Fibroblast of lung (primary cell): ENCODE data around the gene TMEM258. TPM values are rescaled to one million over a fixed set of nuclear protein-coding genes. Genes with fewer than 3 reads are reported as not detected.
A peak's percentile ranks its signal among the peaks of the same experiment; 100 is the strongest.

Source experiments
- DNase-seq, 2 donors: peaks; one replicate each; pipeline versions ENCODE4 v3.0.0 to v3.0.0-alpha.2; 2010; ENCODE audit warnings: low read depth in 2 of 2
- H2AFZ ChIP-seq: 2 replicates; pipeline ENCODE4 v1.5.1; 2012; ENCODE audit warnings: low read length, control low read depth, inconsistent platforms
- H3K27ac ChIP-seq: 2 replicates; pipeline ENCODE4 v1.5.1; 2011; ENCODE audit warnings: low read length, control low read depth; ENCODE audit not compliant: insufficient read depth
- H3K27me3 ChIP-seq: 2 replicates; pipeline ENCODE4 v1.5.1; 2011; ENCODE audit warnings: mild to moderate bottlenecking, low read length; ENCODE audit not compliant: control insufficient read depth, insufficient read depth
- H3K36me3 ChIP-seq: 2 replicates; pipeline ENCODE4 v1.5.1; 2011; ENCODE audit warnings: low read length; ENCODE audit not compliant: control insufficient read depth, insufficient read depth
- H3K4me1 ChIP-seq: 2 replicates; pipeline ENCODE4 v1.5.1; 2011; ENCODE audit warnings: low read length; ENCODE audit not compliant: control insufficient read depth, insufficient read depth; ENCODE audit errors: extremely low read depth
- H3K4me2 ChIP-seq: 2 replicates; pipeline ENCODE4 v1.5.1; 2011; ENCODE audit warnings: low read length, control low read depth; ENCODE audit not compliant: insufficient read depth; ENCODE audit errors: extremely low read depth
- H3K4me3 ChIP-seq, 4 experiments: fragments of 200-600 bp in 1 of 4; sonication (generic) in 1 of 4; replicated peaks in 1 of 4; 2 replicates each; pipeline ENCODE4 v1.5.1; 2011 to 2016; ENCODE audit warnings: low read length in 4 of 4, low read depth in 3 of 4, mild to moderate bottlenecking in 3 of 4, control low read depth in 2 of 4, inconsistent platforms in 1 of 4, mixed read lengths in 1 of 4; ENCODE audit not compliant: insufficient read depth in 1 of 4; ENCODE audit errors: control extremely low read depth in 1 of 4
- H3K79me2 ChIP-seq: 2 replicates; pipeline ENCODE4 v1.5.1; 2012; ENCODE audit warnings: mild to moderate bottlenecking, low read length, inconsistent platforms; ENCODE audit not compliant: control insufficient read depth, insufficient read depth
- H3K9ac ChIP-seq: 2 replicates; pipeline ENCODE4 v1.5.1; 2011; ENCODE audit warnings: mild to moderate bottlenecking, low read length, control low read depth; ENCODE audit not compliant: insufficient read depth
- H3K9me3 ChIP-seq: 2 replicates; pipeline ENCODE4 v1.5.1; 2012; ENCODE audit warnings: low read depth, low read length; ENCODE audit not compliant: control insufficient read depth, insufficient read depth
- H4K20me1 ChIP-seq: 2 replicates; pipeline ENCODE4 v1.5.1; 2011; ENCODE audit warnings: low read length; ENCODE audit not compliant: control insufficient read depth, insufficient read depth; ENCODE audit errors: extremely low read depth
- CTCF ChIP-seq, 2 donors: IDR thresholded peaks in 1 of 2; conservative IDR thresholded peaks in 1 of 2; 1 replicate in 1 of 2; 2 replicates in 1 of 2; pipeline ENCODE4 v1.5.1; 2011 to 2012; ENCODE audit warnings: low read length in 2 of 2, control low read depth in 1 of 2, inconsistent platforms in 1 of 2, low read depth in 1 of 2, mild to moderate bottlenecking in 1 of 2
- EZH2 ChIP-seq: IDR thresholded peaks from 2 replicates; pipeline ENCODE4 v1.5.1; 2012; ENCODE audit warnings: low read length, control low read depth, mild to moderate bottlenecking; ENCODE audit errors: missing control alignments
- polyA plus RNA-seq, 2 donors: library from polyadenylated mRNA; depleted of rRNA in 1 of 2; stranded (reverse) in 1 of 2; unstranded in 1 of 2; fragments of >200 nt; gene quantifications; 2 replicates each; pipeline ENCODE4 v1.2.1, GENCODE V29; 2011 to 2012; ENCODE audit warnings: missing spikeins in 1 of 2
- total RNA-seq: library from RNA; depleted of rRNA; stranded (reverse); fragments of >200 nt; gene quantifications from 2 replicates; pipeline ENCODE4 v1.2.1, GENCODE V29; 2014

The TMEM258 gene
- total and polyA plus RNA-seq, 2 donors (not counting 1 experiment from before 2014, with no cell fraction given): 173 to 245 TPM

GRCh38 chr11:61784506-61784805, 7.9 kb downstream of the TMEM258 start:
- H3K79me2 ChIP-seq: no peaks in the 10 kb centered on the region
- no peaks in the 10 kb centered on the region for H4K20me1 ChIP-seq
- no peaks in the 10 kb centered on the region for H3K9me3 ChIP-seq
- H2AFZ ChIP-seq: no peak overlapping the region
- no peak overlapping the region for H3K27ac ChIP-seq
- no peak overlapping the region for H3K9ac ChIP-seq
- H3K4me2 ChIP-seq: no peak overlapping the region
- no peak for TF ChIP-seq EZH2
- no peak for TF ChIP-seq CTCF (conservative IDR thresholded peaks at IDR 0.05 in 1 of 2, IDR thresholded peaks at IDR 0.05 in 1 of 2; ENCODE audit: low read depth in 1 of 2, low read length in 2 of 2)
- DNase-seq: no peak
- no peaks in the 10 kb centered on the region for H3K4me1 ChIP-seq
- peaks cover 5% of the 10 kb centered on the region for H3K36me3 ChIP-seq
- H3K4me3 ChIP-seq: no peak overlapping the region
- H3K27me3 ChIP-seq: no peaks in the 10 kb centered on the region

GRCh38 chr11:61783717-61784505, 8.5 kb downstream of the TMEM258 start:
- Histone ChIP-seq H3K9me3 (no peaks in the 10 kb centered on the region), H3K27me3 (no peaks in the 10 kb centered on the region), H3K27ac (no peak overlapping the region), H3K9ac (no peak overlapping the region), H2AFZ (no peak overlapping the region), H3K4me2 (no peak overlapping the region), H3K79me2 (no peaks in the 10 kb centered on the region), H3K4me1 (no peaks in the 10 kb centered on the region), H3K4me3 (no peak overlapping the region), H3K36me3 (peaks cover 5% of the 10 kb centered on the region), H4K20me1 (no peaks in the 10 kb centered on the region)
- TF ChIP-seq CTCF (conservative IDR thresholded peaks at IDR 0.05 in 1 of 2, IDR thresholded peaks at IDR 0.05 in 1 of 2; ENCODE audit: low read depth in 1 of 2, low read length in 2 of 2): no peak
- TF ChIP-seq EZH2: no peak
- DNase-seq: peak in 1 of 2 donors; percentile 84

- no peak overlapping the region for H3K4me2 ChIP-seq
- H3K27ac ChIP-seq: no peak overlapping the region
- H3K9me3 ChIP-seq: no peaks in the 10 kb centered on the region
- DNase-seq: no peak
- no peak overlapping the region for H3K9ac ChIP-seq
- H3K36me3 ChIP-seq: peaks cover 3% of the 10 kb centered on the region
- no peaks in the 10 kb centered on the region for H3K27me3 ChIP-seq
- no peaks in the 10 kb centered on the region for H4K20me1 ChIP-seq
- TF ChIP-seq CTCF (conservative IDR thresholded peaks at IDR 0.05 in 1 of 2, IDR thresholded peaks at IDR 0.05 in 1 of 2; ENCODE audit: low read depth in 1 of 2, low read length in 2 of 2) (no peak), EZH2 (no peak)
- H3K4me1 ChIP-seq: no peaks in the 10 kb centered on the region
- no peak overlapping the region for H2AFZ ChIP-seq
- H3K4me3 ChIP-seq: no peak overlapping the region
- H3K79me2 ChIP-seq: no peaks in the 10 kb centered on the region
These were observed 9.6 kb downstream of the TMEM258 start for GRCh38 chr11:61782841-61783240.
